Neural progenitor cell (in vitro differentiated cells): ENCODE data around the gene DIS3L2. TPM values are rescaled to one million over a fixed set of nuclear protein-coding genes. Genes with fewer than 3 reads are reported as not detected.

ENCODE experiments used
- DNase-seq: peaks from one replicate; pipeline ENCODE4 v3.0.0-alpha.2; 2016; ENCODE audit warnings: low spot score
- H2AFZ ChIP-seq: fragments of 200-600 bp; sonication (generic); replicated peaks from 2 replicates; pipeline ENCODE4 v1.6.1; 2016; ENCODE audit warnings: antibody characterized with exemption
- H3F3A ChIP-seq: fragments of 200-600 bp; sonication (generic); 2 replicates; pipeline ENCODE4 v1.6.1; 2016; ENCODE audit warnings: antibody characterized with exemption, low read depth
- H3K27ac ChIP-seq: fragments of 200-600 bp; sonication (generic); 2 replicates; pipeline ENCODE4 v1.5.1; 2016; ENCODE audit warnings: mild to moderate bottlenecking
- H3K27me3 ChIP-seq: fragments of 200-600 bp; sonication (generic); 2 replicates; pipeline ENCODE4 v1.6.1; 2016; ENCODE audit warnings: mild to moderate bottlenecking, moderate library complexity
- H3K36me3 ChIP-seq: fragments of 200-600 bp; sonication (generic); 2 replicates; pipeline ENCODE4 v1.5.1; 2016
- H3K4me1 ChIP-seq: fragments of 200-600 bp; sonication (generic); 2 replicates; pipeline ENCODE4 v1.6.1; 2016; ENCODE audit warnings: mixed run types
- H3K4me2 ChIP-seq: fragments of 200-600 bp; sonication (generic); 2 replicates; pipeline ENCODE4 v1.6.1; 2016
- H3K4me3 ChIP-seq: fragments of 200-600 bp; sonication (generic); 2 replicates; pipeline ENCODE4 v1.5.1; 2016
- H3K79me2 ChIP-seq: fragments of 200-600 bp; sonication (generic); 2 replicates; pipeline ENCODE4 v1.6.1; 2016; ENCODE audit warnings: low read depth
- H3K9ac ChIP-seq: fragments of 200-600 bp; sonication (generic); 2 replicates; pipeline ENCODE4 v1.6.1; 2016
- H3K9me3 ChIP-seq: fragments of 200-600 bp; sonication (generic); 2 replicates; pipeline ENCODE4 v1.5.1; 2016; ENCODE audit warnings: low read depth
- H4K20me1 ChIP-seq: fragments of 200-600 bp; sonication (generic); 2 replicates; pipeline ENCODE4 v1.6.1; 2016; ENCODE audit warnings: low read depth
- H3K27ac Mint-ChIP-seq: 3 replicates; pipeline ENCODE4 v1.8.0; 2021; ENCODE audit warnings: mixed read lengths
- H3K27me3 Mint-ChIP-seq: 2 replicates; pipeline ENCODE4 v1.8.0; 2022; ENCODE audit warnings: low read depth, mild to moderate bottlenecking, inconsistent platforms, moderate library complexity, mixed read lengths; ENCODE audit not compliant: insufficient read depth
- H3K36me3 Mint-ChIP-seq: 3 replicates; pipeline ENCODE4 v1.8.0; 2021; ENCODE audit warnings: mixed read lengths
- H3K4me1 Mint-ChIP-seq: 3 replicates; pipeline ENCODE4 v1.8.0; 2021; ENCODE audit warnings: mixed read lengths
- H3K4me3 Mint-ChIP-seq: 3 replicates; pipeline ENCODE4 v1.8.0; 2021; ENCODE audit warnings: mild to moderate bottlenecking, moderate library complexity, mixed read lengths
- H3K9me3 Mint-ChIP-seq: 3 replicates; pipeline ENCODE4 v1.8.0; 2020; ENCODE audit warnings: mixed read lengths
- CTCF ChIP-seq: fragments of 200-600 bp; sonication (generic); IDR thresholded peaks from 2 replicates; pipeline ENCODE4 v1.5.1; 2017; ENCODE audit warnings: antibody characterized with exemption, mild to moderate bottlenecking
- EZH2 ChIP-seq: fragments of 200-600 bp; sonication (generic); IDR thresholded peaks from 2 replicates; pipeline ENCODE4 v1.6.1; 2017; ENCODE audit warnings: antibody characterized with exemption, mild to moderate bottlenecking, moderate library complexity
- EZH2phosphoT487 ChIP-seq: fragments of 200-600 bp; sonication (generic); IDR thresholded peaks from 2 replicates; pipeline ENCODE4 v1.6.1; 2017; ENCODE audit warnings: antibody characterized with exemption
- total RNA-seq: library from RNA; depleted of rRNA; stranded (reverse); fragments of >200 nt; gene quantifications from 2 replicates; pipeline ENCODE4 v1.2.3, GENCODE V29; 2015; ENCODE audit warnings: low replicate concordance

DIS3L2 gene
- total RNA-seq, 1 donor from 2014 or later, result 23.2 TPM

GRCh38 chr2:232306741-232307305, 345.3 kb downstream of the DIS3L2 start:
- H3K9ac ChIP-seq, result no peak overlapping the region
- H3K36me3 ChIP-seq, result no peaks in the 10 kb centered on the region
- DNase-seq, result no peak
- peaks cover 11% of the 10 kb centered on the region for H3K36me3 Mint-ChIP-seq
- no peak overlapping the region for H3K27ac ChIP-seq
- H3K4me3 Mint-ChIP-seq, result no peak overlapping the region
- no peaks in the 10 kb centered on the region for H3K27me3 ChIP-seq
- H3K79me2 ChIP-seq, result no peaks in the 10 kb centered on the region
- no peaks in the 10 kb centered on the region for H3K4me1 Mint-ChIP-seq
- H3K27ac Mint-ChIP-seq, result no peak overlapping the region
- H3K4me1 ChIP-seq, result no peaks in the 10 kb centered on the region
- no peaks in the 10 kb centered on the region for H3K9me3 ChIP-seq
- no peaks in the 10 kb centered on the region for H4K20me1 ChIP-seq
- H2AFZ ChIP-seq, result no peak overlapping the region
- H3K27me3 Mint-ChIP-seq, result peaks cover 4% of the 10 kb centered on the region
- TF ChIP-seq CTCF (no peak), EZH2phosphoT487 (no peak), EZH2 (no peak)
- peaks cover 5% of the 10 kb centered on the region for H3K9me3 Mint-ChIP-seq
- no peak overlapping the region for H3K4me3 ChIP-seq
- H3K4me2 ChIP-seq, result no peak overlapping the region
- H3F3A ChIP-seq, result no peaks in the 10 kb centered on the region

GRCh38 chr2:232307854-232308253, 346.3 kb downstream of the DIS3L2 start:
- H3K27ac ChIP-seq, result no peak overlapping the region
- H3K27me3 ChIP-seq, result no peaks in the 10 kb centered on the region
- H3K27ac Mint-ChIP-seq, result no peak overlapping the region

GRCh38 chr2:232308986-232309385, 347.5 kb downstream of the DIS3L2 start:
- Histone ChIP-seq H3K79me2 (no peaks in the 10 kb centered on the region), H3K9ac (no peak overlapping the region), H4K20me1 (no peaks in the 10 kb centered on the region), H3K9me3 (peaks cover 16% of the 10 kb centered on the region), H3K4me1 (no peaks in the 10 kb centered on the region), H3K27me3 (no peaks in the 10 kb centered on the region), H3K36me3 (peaks cover 3% of the 10 kb centered on the region), H2AFZ (no peak overlapping the region), H3K4me2 (no peak overlapping the region), H3F3A (no peaks in the 10 kb centered on the region), H3K27ac (no peak overlapping the region), H3K4me3 (no peak overlapping the region)
- Mint-ChIP-seq H3K27me3 (peaks cover 4% of the 10 kb centered on the region), H3K4me3 (no peak overlapping the region), H3K4me1 (no peaks in the 10 kb centered on the region), H3K9me3 (peaks cover 16% of the 10 kb centered on the region), H3K27ac (no peak overlapping the region), H3K36me3 (peaks cover 12% of the 10 kb centered on the region)
- DNase-seq, result no peak
- no peak for TF ChIP-seq CTCF
- TF ChIP-seq EZH2phosphoT487, result no peak

More at GRCh38 chr2:232307854-232308253, 346.3 kb downstream of the DIS3L2 start:
- Histone ChIP-seq H2AFZ (no peak overlapping the region), H3K36me3 (peaks cover 3% of the 10 kb centered on the region), H3K9ac (no peak overlapping the region), H4K20me1 (no peaks in the 10 kb centered on the region), H3F3A (no peaks in the 10 kb centered on the region), H3K9me3 (peaks cover 9% of the 10 kb centered on the region), H3K4me2 (no peak overlapping the region), H3K79me2 (no peaks in the 10 kb centered on the region), H3K4me3 (no peak overlapping the region), H3K4me1 (no peaks in the 10 kb centered on the region)
- no peak overlapping the region for H3K4me3 Mint-ChIP-seq
- TF ChIP-seq EZH2, result no peak
- no peak for TF ChIP-seq EZH2phosphoT487
- no peak for TF ChIP-seq CTCF
- DNase-seq, result no peak
- peaks cover 12% of the 10 kb centered on the region for H3K9me3 Mint-ChIP-seq
- peaks cover 11% of the 10 kb centered on the region for H3K36me3 Mint-ChIP-seq
- no peaks in the 10 kb centered on the region for H3K4me1 Mint-ChIP-seq
- H3K27me3 Mint-ChIP-seq, result peaks cover 4% of the 10 kb centered on the region
